Measurements from ENCODE around the gene CEP55.

The CEP55 gene

DNA sequence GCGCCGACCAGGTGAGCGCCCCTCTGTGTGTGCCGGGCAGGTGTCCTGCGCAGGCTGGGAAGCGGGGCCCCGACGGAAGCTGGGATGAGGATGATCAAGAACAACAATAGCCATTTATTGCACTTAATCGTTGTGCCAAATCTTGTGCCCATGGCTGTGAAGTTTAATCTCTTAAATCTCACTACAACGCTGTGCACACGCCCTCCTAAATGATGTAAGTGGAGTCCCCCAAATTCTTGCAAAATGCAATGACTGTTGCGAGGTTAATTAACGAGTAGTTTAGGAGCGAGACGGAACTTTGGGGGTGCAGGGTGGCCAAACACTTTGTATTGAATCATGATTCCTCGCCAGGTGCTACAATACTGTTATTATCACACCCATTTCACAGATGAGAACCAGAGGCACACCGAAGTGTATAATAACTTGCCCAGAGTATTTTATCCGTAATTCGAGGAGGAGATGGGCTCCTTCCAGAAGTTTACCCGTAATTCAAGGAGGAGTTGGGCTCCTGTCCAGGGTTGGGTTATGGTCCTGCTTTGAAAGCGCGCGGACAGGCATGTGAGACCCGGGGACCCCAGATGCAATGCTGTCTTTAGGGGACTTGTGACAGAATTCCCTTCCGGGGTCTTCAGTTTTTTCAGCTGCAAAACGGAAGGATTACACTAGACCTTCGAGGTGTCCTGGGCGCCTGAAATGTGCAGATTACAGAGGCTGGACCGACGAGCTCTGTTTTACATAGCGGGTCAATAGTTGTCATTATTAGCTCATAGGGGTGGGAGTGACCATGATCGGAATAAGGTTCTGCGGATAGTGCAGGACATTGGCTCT, 71.1 kb downstream of the CEP55 start:
- DNase-seq, result no peak

- no peak for DNase-seq
These were observed 71.6 kb downstream of the CEP55 start for GRCh38 chr10:93568105-93568390.

DNA sequence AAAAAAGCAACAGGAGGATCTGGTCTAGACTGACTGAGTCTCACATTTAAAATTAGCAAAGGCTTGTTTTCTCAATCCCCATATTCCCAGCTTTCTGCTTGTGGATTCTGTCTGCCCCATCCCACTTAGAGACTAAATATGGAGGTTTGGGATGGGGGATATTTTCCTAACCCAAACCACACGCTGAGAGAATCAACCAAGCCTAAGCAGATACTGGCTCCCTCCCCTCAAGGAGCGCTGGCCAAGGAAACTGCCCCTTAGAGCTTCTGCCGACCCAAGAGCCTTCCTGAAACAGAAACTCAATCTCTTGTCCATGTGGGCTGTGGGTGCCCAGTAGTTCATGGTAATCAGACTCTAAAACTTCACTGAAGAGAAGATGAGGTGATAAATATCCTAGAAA, 74.0 kb downstream of the CEP55 start:
- no peak for DNase-seq

GRCh38 chr10:93572606-93573005, 76.2 kb downstream of the CEP55 start:
- no peak for DNase-seq

GRCh38 chr10:93573051-93573909, 76.9 kb downstream of the CEP55 start:
- DNase-seq, result no peak

DNA sequence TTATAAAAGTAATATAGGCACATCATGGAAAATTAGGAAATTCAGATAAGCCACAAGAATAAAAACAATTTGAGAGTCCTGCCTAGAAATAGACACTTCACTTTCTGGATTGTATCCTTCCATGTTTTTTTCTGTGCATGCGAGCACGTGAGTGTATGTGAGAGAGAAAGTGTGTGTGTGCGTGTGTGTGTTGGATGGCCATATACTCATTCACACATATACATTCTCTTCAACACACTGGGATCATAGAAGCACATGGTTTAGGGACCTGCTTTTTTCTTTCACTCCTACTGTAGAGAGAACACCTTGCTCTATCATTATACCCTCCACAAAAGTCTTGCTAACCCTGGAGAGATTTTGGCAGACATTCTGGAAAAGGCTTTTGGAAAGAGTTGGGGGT, 77.5 kb downstream of the CEP55 start:
- DNase-seq, result no peak

DNA sequence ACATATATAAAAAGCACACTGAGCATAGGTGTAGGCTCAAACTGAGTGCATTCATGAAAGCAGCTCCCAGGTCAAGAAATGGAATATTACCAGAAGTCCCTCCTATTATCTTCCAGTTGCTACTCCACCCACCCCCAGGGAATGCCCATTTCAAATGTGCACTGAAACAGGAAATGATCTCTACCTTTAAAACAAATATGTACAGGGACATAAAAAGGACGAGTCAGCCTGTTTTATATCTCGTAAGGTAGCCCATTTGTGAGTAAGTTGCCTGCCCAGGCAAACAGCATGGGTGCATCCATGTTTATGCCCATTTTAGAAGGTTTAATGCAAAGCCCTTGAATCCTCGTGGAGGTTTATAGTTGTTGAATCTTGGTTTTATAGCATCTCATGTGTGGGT, 80.5 kb downstream of the CEP55 start:
- DNase-seq, result no peak

GRCh38 chr10:93577565-93577964, 81.2 kb downstream of the CEP55 start:
- no peak for DNase-seq
